K562 (cell line): Measurements from ENCODE around the gene FOSL1. TPM values are rescaled to one million over a fixed set of nuclear protein-coding genes. Genes with fewer than 3 reads are reported as not detected.

Experiments
- CHD7 ChIP-seq: fragments of 200-600 bp; sonication (generic); IDR thresholded peaks from one replicate; pipeline ENCODE4 v1.6.1; 2012; ENCODE audit warnings: mild to moderate bottlenecking, low read depth, low read length, inconsistent platforms
- KLF13 ChIP-seq: fragments of 450-650 bp; IDR thresholded peaks from 2 replicates; pipeline ENCODE4 v1.6.1; 2016; ENCODE audit warnings: missing genetic modification characterization, low read depth, mild to moderate bottlenecking, missing compliant biosample characterization, moderate library complexity, borderline replicate concordance
- MAZ ChIP-seq, 2 experiments: fragments of 450-650 bp in 1 of 2; sonication (generic) in 1 of 2; formaldehyde crosslinking; IDR thresholded peaks in 1 of 2; conservative IDR thresholded peaks in 1 of 2; 2 replicates each; pipeline versions ENCODE4 v1.4.0 to v1.5.0; 2020; ENCODE audit warnings: mild to moderate bottlenecking in 1 of 2, missing genetic modification reagents in 1 of 2
- STAG1 ChIP-seq: sonication (generic); formaldehyde crosslinking; IDR thresholded peaks from 2 replicates; pipeline ENCODE4 v1.5.0; 2020; ENCODE audit warnings: missing genetic modification reagents, borderline replicate concordance
- YBX1 ChIP-seq: fragments of 450-650 bp; IDR thresholded peaks from 2 replicates; pipeline ENCODE4 v1.7.1; 2016; ENCODE audit warnings: mild to moderate bottlenecking
- ZNF134 ChIP-seq: fragments of 250-450 bp; sonication (Bioruptor Pico); conservative IDR thresholded peaks from 2 replicates; pipeline ENCODE4 v1.4.0; 2020
- polyA plus RNA-seq, 8 experiments: library from polyadenylated mRNA; depleted of rRNA in 4 of 8; stranded (reverse) in 5 of 8; unstranded in 3 of 8; fragments of >200 nt; fragmentation: Nextera tagmentation in 2 of 8; fragmentation: Illumina TruSeq in 1 of 8; extraction: Ambion mirVana in 2 of 8; extraction: Trizol in 1 of 8; gene quantifications; 2 replicates each; pipeline versions ENCODE4 v1.2.1 to v1.2.3, GENCODE V29; 2011 to 2014; ENCODE audit warnings: inconsistent platforms in 1 of 8, missing spikeins in 1 of 8
- total RNA-seq, 7 experiments: library from RNA; depleted of rRNA in 6 of 7; stranded (reverse); fragments of >200 nt in 6 of 7; fragmentation: Illumina TruSeq in 2 of 7; extraction: Trizol in 2 of 7; gene quantifications; 2 replicates each; pipeline versions ENCODE4 v1.2.1 to v1.2.3, GENCODE V29; 2011 to 2021; ENCODE audit warnings: low replicate concordance in 1 of 7
- TF ChIP-seq, protein P1 (sequence below), 2 experiments: fragments of 450-650 bp; formaldehyde crosslinking in 1 of 2; IDR thresholded peaks; 2 replicates each; pipeline versions ENCODE4 v1.4.0 to v1.6.1; 2014 to 2020; ENCODE audit warnings: mild to moderate bottlenecking in 2 of 2, borderline replicate concordance in 1 of 2, low read depth in 1 of 2

FOSL1 gene
- total and polyA plus RNA-seq, 9 of the 15 experiments (the other 6 are each of a cell fraction or from before 2014, with no cell fraction given): 3.5 to 39.6 (median 10.0) TPM

- TF ChIP-seq CHD7: no peak
- TF ChIP-seq MAZ (CRISPR knock-in tag; conservative IDR thresholded peaks at IDR 0.05 in 1 of 2, IDR thresholded peaks at IDR 0.05 in 1 of 2): peak; percentile 73 to 92; a peak in 3 of 4 replicates
- no peak for TF ChIP-seq ZNF134 (CRISPR knock-in tag)
- no peak for TF ChIP-seq YBX1
- TF ChIP-seq KLF13: no peak
- TF ChIP-seq, protein P1, sequence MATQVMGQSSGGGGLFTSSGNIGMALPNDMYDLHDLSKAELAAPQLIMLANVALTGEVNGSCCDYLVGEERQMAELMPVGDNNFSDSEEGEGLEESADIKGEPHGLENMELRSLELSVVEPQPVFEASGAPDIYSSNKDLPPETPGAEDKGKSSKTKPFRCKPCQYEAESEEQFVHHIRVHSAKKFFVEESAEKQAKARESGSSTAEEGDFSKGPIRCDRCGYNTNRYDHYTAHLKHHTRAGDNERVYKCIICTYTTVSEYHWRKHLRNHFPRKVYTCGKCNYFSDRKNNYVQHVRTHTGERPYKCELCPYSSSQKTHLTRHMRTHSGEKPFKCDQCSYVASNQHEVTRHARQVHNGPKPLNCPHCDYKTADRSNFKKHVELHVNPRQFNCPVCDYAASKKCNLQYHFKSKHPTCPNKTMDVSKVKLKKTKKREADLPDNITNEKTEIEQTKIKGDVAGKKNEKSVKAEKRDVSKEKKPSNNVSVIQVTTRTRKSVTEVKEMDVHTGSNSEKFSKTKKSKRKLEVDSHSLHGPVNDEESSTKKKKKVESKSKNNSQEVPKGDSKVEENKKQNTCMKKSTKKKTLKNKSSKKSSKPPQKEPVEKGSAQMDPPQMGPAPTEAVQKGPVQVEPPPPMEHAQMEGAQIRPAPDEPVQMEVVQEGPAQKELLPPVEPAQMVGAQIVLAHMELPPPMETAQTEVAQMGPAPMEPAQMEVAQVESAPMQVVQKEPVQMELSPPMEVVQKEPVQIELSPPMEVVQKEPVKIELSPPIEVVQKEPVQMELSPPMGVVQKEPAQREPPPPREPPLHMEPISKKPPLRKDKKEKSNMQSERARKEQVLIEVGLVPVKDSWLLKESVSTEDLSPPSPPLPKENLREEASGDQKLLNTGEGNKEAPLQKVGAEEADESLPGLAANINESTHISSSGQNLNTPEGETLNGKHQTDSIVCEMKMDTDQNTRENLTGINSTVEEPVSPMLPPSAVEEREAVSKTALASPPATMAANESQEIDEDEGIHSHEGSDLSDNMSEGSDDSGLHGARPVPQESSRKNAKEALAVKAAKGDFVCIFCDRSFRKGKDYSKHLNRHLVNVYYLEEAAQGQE (IDR thresholded peaks at IDR 0.05; ENCODE audit: borderline replicate concordance): peak; percentile 87
- TF ChIP-seq, protein P1 (CRISPR knock-in tag; IDR thresholded peaks at IDR 0.05; ENCODE audit: low read depth): no peak
- TF ChIP-seq STAG1: peak; percentile 84
Measured at GRCh38 chr11:65884716-65885092, 15.5 kb downstream of the FOSL1 start (continued).
